AG10803 (cell line): Measurements from ENCODE around the gene KRR1.
"Not testable (repeated sequence)": the region's sequence is repeated elsewhere in the genome, so short reads cannot be mapped to it uniquely, and the experiment has no call there.

Experiments
- DNase-seq: peaks from one replicate; pipeline ENCODE4 v3.0.0; 2010; ENCODE audit warnings: low read depth
- H3K4me3 ChIP-seq: 2 replicates; pipeline ENCODE4 v1.5.1; 2011; ENCODE audit warnings: mild to moderate bottlenecking, low read length, control low read depth
- TF ChIP-seq, protein P1 (sequence below): conservative IDR thresholded peaks from 2 replicates; pipeline ENCODE4 v1.5.1; 2011; ENCODE audit warnings: mild to moderate bottlenecking, low read length, control low read depth, inconsistent platforms

The KRR1 gene

DNA sequence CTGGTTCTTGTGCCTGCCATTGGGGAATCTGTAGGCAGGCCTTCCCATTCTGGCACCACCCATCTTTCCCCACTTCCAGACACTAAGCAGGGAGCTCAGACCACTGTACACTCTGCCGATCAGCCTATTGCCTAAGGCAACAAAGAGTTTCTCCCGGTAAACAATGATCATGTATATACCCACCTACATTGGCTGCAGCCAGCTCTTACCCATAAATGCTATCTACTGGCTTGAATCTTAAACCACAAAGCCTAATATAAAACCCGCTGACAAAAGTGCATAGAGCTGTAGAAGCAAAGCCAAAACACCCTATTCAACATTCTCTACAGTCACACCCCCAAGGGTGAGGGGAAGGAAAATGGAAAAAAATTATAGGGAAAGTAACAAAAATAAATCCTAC lies 51.7 kb downstream of the KRR1 start:
- DNase-seq = no peak
- TF ChIP-seq, protein P1, sequence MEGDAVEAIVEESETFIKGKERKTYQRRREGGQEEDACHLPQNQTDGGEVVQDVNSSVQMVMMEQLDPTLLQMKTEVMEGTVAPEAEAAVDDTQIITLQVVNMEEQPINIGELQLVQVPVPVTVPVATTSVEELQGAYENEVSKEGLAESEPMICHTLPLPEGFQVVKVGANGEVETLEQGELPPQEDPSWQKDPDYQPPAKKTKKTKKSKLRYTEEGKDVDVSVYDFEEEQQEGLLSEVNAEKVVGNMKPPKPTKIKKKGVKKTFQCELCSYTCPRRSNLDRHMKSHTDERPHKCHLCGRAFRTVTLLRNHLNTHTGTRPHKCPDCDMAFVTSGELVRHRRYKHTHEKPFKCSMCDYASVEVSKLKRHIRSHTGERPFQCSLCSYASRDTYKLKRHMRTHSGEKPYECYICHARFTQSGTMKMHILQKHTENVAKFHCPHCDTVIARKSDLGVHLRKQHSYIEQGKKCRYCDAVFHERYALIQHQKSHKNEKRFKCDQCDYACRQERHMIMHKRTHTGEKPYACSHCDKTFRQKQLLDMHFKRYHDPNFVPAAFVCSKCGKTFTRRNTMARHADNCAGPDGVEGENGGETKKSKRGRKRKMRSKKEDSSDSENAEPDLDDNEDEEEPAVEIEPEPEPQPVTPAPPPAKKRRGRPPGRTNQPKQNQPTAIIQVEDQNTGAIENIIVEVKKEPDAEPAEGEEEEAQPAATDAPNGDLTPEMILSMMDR = no peak
- no peak overlapping the region for H3K4me3 ChIP-seq

DNA sequence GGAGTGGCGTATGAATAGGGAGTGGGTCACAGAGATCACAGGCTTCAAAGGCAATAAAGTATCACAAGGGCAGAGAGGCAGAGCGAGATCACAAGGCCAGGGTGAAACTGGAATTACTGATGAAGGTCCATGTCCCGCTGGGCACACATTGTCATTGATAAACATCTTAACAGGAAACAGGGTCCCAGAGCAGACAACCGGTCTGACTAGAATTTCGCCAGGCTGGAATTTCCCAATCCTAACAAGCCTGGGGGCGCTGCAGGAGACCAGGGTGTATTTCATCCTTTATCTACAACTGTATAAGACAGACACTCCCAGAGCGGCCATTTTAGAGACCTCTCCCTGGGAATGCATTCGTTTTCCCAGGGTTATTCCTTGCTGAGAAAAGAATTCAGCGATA lies 53.5 kb downstream of the KRR1 start:
- H3K4me3 ChIP-seq, DNase-seq: not testable (repeated sequence)

DNA sequence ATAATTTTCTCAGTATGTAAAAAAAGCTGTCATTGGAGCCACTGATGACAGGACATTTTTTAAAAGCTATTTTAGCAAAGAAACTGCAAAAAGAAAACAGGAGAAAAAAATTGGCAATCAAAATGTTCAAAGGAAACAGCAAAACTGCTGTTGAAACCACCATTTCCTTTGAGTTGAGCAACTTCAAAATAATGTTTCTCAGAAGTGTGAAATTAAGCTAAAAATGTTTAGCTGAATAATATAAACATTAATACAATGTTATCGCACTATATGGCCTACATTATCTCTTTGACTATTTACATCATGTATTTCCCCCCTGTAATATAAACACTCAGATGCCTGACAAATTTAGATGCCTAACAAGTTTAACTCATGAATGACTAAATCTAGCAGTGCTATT lies 54.2 kb downstream of the KRR1 start:
- TF ChIP-seq, protein P1 = no peak
- no peak for DNase-seq
- H3K4me3 ChIP-seq = no peak overlapping the region

DNA sequence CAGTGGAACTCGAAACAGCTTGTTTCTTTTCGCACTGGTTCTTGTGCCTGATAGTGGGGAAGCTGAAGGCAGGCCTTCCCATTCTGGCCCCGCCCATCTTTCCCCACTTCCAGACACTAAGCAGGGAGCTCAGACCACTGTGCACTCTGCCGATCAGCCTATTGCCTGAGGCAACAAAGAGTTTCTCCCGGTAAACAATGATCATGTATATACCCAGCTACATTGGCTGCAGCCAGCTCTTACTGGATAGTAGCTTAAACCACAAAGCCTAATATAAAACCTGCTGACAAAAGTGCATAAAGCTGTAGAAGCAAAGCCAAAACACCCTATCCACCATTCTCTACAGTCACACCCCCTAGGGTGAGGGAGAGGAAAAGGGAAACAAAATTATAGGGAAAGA lies 55.6 kb downstream of the KRR1 start:
- no peak for DNase-seq
- TF ChIP-seq, protein P1 = no peak

DNA sequence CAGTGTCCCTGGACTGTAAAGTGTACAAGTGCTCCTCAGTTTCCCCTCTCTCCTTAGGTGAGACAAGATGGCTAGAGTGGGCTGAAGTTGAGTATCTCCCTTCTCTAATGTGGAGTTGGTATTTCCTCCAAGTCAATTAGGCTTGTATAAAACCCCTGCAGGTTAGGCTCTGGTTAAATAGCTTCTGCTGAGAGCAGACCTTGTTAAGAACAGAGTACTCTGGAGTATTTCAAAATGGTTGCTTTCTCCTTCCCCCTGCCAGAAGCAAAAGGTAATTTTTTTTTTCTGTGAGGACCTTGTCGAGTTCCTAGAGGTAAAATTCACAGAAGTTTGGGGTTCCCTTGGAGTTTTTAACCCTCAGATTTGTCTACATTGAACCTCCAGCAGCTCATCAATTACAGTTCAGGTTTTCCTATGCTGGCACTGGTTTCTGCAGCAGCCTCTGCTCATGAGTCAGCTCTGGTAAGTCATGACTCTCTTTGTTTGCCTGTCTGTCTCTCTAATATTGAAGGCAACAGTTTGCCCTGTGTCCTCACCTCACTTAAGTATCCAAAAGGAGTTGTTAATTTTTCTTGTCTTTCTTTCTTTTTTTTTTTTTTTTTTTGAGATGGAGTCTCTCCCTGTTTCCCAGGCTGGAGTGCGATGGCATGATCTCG lies 58.6 kb downstream of the KRR1 start:
- H3K4me3 ChIP-seq = no peak overlapping the region
- DNase-seq = peak; percentile 45
- TF ChIP-seq, protein P1 = no peak

More for the DNA sequence above, 55.6 kb downstream of the KRR1 start:
- H3K4me3 ChIP-seq = no peak overlapping the region

DNA sequence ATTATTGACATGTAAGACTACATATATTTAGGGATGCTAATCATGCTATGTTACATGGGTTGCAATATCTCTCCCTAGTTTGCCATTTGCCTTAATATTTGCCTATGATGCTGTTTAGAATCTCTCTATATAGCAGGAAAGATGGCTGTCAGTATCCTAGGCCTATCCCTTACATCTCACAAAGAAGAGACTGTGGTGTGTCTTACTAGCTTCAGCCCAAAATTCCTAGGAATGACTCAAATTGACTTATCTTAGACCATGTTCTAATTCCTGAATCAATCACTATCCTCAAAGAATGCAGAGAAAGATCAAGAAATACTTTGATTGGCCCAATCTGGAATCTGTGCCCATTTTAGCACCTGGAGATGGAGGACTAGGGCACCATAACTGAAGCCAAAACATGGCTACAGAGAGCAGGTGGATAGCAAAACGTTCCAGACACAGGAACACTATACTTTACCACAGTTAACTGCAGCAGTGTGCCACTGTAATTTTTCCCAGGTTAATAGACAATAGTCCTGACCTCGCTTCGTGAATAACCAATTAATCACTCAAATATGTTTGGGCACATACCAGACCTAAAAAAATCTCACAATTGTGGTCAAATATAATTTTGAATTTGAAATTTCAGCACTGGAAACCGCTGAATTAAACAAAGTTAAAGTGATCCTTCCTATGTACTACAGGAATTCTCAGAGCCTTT lies 63.6 kb downstream of the KRR1 start:
- no peak overlapping the region for H3K4me3 ChIP-seq
- TF ChIP-seq, protein P1 = no peak
- no peak for DNase-seq

DNA sequence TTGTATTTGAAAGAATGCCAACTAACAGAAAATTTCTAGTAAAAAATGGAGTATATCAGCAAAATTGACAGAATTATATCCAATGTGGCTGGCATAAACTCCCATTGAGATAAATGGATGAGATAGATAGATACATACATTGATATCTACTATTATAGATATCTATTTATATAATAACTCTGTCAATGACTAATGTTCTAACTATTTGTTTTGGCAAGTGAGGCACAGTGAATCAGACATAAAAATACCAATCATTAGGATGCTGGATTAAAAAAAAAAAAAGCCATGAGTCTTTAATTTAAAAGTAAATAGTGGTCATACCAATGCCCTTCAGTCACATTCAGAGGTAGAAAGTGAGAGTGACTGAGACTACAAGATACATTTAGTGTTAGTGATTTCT lies 64.6 kb downstream of the KRR1 start:
- DNase-seq = peak; percentile 84
- H3K4me3 ChIP-seq = no peak overlapping the region
- TF ChIP-seq, protein P1 = no peak

DNA sequence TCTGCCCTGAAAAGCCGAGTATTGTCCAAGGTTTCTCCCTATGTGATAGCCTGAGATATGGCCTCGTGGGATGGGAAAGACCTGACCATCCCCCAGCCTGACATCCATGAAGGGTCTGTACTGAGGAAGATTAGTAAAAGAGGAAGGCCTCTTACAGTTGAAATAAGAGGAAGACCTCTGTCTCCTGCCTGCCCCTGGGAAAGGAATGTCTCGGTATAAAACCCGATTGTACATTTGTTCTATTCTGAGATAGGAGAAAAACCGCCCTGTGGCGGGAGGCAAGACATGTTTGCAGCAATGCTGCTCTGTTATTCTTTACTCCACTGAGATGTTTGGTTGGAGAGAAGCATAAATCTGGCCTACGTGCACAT lies 66.3 kb downstream of the KRR1 start:
- not testable (repeated sequence) for DNase-seq, H3K4me3 ChIP-seq
